ENCODE data around the gene GMDS.

GMDS gene

DNA sequence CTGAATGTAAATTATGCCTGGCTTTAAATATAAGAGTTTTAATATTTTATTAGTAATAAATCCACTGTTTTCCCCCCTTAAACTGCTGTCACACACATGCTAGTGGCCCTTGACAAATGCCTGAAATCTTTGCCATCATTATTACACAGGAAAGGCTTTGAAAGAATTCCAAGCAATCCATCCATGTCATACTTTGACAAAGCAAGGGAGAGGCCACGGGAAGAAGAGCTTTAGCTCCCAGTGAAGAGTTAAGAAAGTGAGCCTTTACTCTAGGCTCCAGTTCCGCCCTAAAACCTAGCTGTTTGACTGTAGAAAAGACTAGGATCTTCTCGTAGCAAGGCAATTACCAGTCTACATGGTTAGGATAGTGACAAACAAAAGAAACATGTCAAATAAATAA is 147.9 kb downstream of the GMDS start:
- TF ChIP-seq CTCF (IDR thresholded peaks at IDR 0.05; ENCODE audit: low read depth, low read length) = no peak
- in situ Hi-C loops (cut with HindIII; ENCODE audit: low sequenced_read_pairs) = no loop called here

GRCh38 chr6:2094642-2095041 is 150.8 kb downstream of the GMDS start:
- in situ Hi-C loops (cut with HindIII; ENCODE audit: low sequenced_read_pairs) = no loop called here
- no peak for TF ChIP-seq CTCF (IDR thresholded peaks at IDR 0.05; ENCODE audit: low read depth, low read length)
- DNase-seq (ENCODE audit: low read depth, low spot score) = no peak
- H3K4me3 ChIP-seq (ENCODE audit: low read depth, low read length) = no peak overlapping the region

More for the DNA sequence above, 147.9 kb downstream of the GMDS start:
- no peak overlapping the region for H3K4me3 ChIP-seq (ENCODE audit: low read depth, low read length)
- no peak for DNase-seq (ENCODE audit: low read depth, low spot score)

- in situ Hi-C loops (cut with HindIII; ENCODE audit: low sequenced_read_pairs) = no loop called here
- H3K4me3 ChIP-seq (ENCODE audit: low read depth, low read length) = no peak overlapping the region
- no peak for TF ChIP-seq CTCF (IDR thresholded peaks at IDR 0.05; ENCODE audit: low read depth, low read length)
- DNase-seq (ENCODE audit: low read depth, low spot score) = no peak
Measured at GRCh38 chr6:2086326-2086965, 159.0 kb downstream of the GMDS start.

DNA sequence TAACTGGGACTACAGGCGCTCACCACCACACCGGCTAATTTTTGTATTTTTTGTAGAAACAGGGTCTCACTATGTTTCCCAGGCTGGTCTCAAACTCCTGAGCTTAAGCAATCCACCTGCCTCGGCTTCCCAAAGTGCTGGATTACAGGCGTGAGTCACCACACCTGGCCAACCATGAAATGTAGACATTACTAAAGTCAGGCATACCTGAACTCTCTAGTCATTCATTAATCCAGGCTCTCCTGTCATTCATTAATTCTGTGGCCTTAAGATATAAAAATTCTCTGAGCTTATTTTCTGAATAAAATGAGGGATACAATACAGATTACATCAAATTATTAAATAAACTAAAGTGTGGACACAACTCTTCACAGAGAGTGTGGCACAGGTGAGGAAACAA is 159.7 kb downstream of the GMDS start:
- H3K4me3 ChIP-seq (ENCODE audit: low read depth, low read length) = no peak overlapping the region
- TF ChIP-seq CTCF (IDR thresholded peaks at IDR 0.05; ENCODE audit: low read depth, low read length) = no peak
- no peak for DNase-seq (ENCODE audit: low read depth, low spot score)
- in situ Hi-C loops (cut with HindIII; ENCODE audit: low sequenced_read_pairs) = no loop called here

DNA sequence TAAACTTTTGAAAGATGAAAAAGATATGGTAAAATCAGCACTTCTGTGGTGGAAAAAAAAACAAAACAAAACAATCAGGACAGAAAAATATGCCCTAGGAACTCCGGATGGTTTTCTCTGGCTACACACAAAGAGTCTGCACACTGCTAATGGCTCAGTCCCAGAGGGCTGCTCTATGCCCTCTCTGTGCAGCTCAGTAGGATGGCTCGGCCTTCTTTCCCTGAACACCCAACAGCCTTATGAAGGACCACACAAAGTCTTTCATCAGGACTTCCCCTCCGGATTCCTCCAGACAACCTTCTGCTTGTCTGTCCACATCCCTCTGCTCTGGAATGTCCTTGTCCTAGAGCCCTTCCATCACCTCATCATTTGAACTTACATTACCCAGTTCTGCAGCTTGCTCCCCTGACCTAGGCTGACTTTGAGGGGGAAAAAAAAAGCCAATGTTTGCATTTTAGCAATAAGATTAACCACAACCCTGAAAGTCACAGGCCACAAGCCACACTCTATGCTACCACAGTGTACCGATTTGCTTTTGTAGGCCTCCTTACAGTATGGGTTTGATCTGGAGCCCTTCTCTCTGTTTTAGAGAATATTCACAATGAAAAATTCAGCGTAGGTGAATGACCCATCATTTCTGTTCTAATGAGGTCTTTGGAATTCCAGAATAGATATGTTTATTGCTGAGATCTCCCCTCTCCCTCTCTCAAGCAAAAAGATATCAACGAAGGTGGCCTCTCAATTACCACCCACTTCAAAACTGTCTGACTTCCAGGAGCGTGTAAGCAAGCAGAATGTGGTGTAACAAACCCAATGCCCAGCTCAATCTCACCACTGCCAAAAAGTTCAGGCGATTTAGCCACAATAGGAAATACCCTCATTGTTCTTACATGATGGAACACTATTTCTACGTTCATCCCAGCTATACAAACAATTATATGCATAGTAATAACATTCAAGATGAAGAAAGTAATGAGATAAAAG is 164.0 kb downstream of the GMDS start:
- DNase-seq (ENCODE audit: low read depth, low spot score) = no peak
- TF ChIP-seq CTCF (IDR thresholded peaks at IDR 0.05; ENCODE audit: low read depth, low read length) = no peak
- in situ Hi-C loops (cut with HindIII; ENCODE audit: low sequenced_read_pairs) = no loop called here
- H3K4me3 ChIP-seq (ENCODE audit: low read depth, low read length) = no peak overlapping the region

GRCh38 chr6:2078888-2079287 is 166.5 kb downstream of the GMDS start:
- DNase-seq (ENCODE audit: low read depth, low spot score) = no peak
- no peak overlapping the region for H3K4me3 ChIP-seq (ENCODE audit: low read depth, low read length)
- in situ Hi-C loops (cut with HindIII; ENCODE audit: low sequenced_read_pairs) = no loop called here
- TF ChIP-seq CTCF (IDR thresholded peaks at IDR 0.05; ENCODE audit: low read depth, low read length) = no peak
